Measurements from ENCODE around the gene CCDC121.

CCDC121 gene

DNA sequence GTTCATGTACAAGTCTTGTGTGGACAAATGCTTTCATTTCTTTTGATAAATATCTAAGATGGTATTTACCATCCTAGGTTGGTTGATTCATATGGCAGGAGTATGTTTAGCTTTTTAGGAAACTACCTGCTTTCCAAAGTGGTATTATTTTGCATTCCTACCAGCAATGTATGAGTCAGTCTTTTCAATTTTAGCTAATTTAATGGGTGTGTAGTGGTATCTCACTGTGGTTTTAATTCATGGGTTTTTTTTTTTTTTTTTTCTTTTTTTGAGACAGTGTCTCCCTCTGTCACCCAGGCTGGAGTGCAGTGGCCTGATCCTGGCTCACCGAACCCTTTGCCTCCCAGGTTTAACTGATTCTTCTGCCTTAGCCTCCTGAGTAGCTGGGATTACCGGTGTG, 41.8 kb downstream of the CCDC121 start:
- ATAC-seq: no peak
- no peak for TF ChIP-seq ISL1 (CRISPR knock-in tag; IDR thresholded peaks at IDR 0.05)
- no peak for TF ChIP-seq TSHZ2 (CRISPR knock-in tag; IDR thresholded peaks at IDR 0.05)
- no peak for TF ChIP-seq PPARA (CRISPR knock-in tag; IDR thresholded peaks at IDR 0.05; ENCODE audit: borderline replicate concordance)
- no peak for TF ChIP-seq OSR1 (CRISPR knock-in tag; IDR thresholded peaks at IDR 0.05)
- TF ChIP-seq ZNF8 (CRISPR knock-in tag; IDR thresholded peaks at IDR 0.05): no peak
- TF ChIP-seq TOX (CRISPR knock-in tag; IDR thresholded peaks at IDR 0.05; ENCODE audit: borderline replicate concordance): no peak
- TF ChIP-seq ZNF70 (CRISPR knock-in tag; IDR thresholded peaks at IDR 0.05): no peak
- TF ChIP-seq TCF4 (CRISPR knock-in tag; IDR thresholded peaks at IDR 0.05; ENCODE audit: borderline replicate concordance): no peak

DNA sequence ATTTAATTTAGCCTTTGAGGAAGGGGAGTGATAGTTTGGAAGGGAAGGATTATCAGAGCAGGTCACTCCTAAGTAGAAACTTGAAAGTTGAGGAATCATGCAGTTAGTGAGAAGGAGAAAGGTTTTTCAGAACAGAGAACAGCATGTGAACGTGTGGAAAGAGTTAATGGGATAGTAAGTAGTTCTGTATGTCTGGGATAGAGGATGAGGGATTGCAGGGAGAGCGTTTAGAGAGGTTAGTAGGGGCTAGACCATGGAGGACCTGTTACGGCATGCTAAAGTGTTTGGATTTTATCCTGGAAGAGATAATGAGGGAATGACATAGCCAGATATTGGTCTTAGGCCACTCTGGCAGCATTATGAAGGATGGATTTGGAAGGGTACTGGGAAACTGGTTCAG, 44.2 kb downstream of the CCDC121 start:
- TF ChIP-seq ISL1 (CRISPR knock-in tag; IDR thresholded peaks at IDR 0.05) (no peak), TSHZ2 (CRISPR knock-in tag; IDR thresholded peaks at IDR 0.05) (no peak), ZNF70 (CRISPR knock-in tag; IDR thresholded peaks at IDR 0.05) (no peak), TOX (CRISPR knock-in tag; IDR thresholded peaks at IDR 0.05; ENCODE audit: borderline replicate concordance) (no peak)
- TF ChIP-seq, protein P1, sequence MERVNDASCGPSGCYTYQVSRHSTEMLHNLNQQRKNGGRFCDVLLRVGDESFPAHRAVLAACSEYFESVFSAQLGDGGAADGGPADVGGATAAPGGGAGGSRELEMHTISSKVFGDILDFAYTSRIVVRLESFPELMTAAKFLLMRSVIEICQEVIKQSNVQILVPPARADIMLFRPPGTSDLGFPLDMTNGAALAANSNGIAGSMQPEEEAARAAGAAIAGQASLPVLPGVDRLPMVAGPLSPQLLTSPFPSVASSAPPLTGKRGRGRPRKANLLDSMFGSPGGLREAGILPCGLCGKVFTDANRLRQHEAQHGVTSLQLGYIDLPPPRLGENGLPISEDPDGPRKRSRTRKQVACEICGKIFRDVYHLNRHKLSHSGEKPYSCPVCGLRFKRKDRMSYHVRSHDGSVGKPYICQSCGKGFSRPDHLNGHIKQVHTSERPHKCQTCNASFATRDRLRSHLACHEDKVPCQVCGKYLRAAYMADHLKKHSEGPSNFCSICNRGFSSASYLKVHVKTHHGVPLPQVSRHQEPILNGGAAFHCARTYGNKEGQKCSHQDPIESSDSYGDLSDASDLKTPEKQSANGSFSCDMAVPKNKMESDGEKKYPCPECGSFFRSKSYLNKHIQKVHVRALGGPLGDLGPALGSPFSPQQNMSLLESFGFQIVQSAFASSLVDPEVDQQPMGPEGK (CRISPR knock-in tag; IDR thresholded peaks at IDR 0.05; ENCODE audit: borderline replicate concordance): no peak
- ATAC-seq: no peak

DNA sequence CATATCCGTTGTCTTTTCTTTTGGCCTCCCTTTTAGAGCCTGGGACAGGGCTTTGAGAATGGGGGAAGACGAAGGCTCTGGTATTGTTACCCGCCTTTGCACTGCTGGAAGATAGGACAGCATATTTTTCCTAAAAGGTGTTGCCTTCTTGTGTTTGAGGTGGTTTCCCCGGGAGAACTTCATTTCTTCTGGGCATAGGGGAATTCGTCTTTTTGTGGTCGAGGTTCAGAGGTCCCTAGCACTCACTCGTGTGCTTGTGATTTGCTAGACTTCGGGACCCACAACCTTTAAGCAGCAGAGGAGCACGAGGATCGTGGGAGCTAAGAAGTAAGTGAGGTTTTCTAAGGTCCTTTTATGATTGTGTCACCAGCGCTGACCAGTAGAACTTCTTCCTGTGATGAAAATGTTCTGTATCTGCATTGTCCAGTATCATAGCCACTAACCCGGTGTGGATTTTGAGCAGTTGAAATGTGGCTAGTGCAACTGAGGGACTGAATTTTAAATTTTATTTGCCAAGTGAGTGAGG, 45.4 kb downstream of the CCDC121 start:
- TF ChIP-seq CREB5 (CRISPR knock-in tag; IDR thresholded peaks at IDR 0.05; ENCODE audit: low read depth) (0 out of 2 replicates have a peak, but pooled peaks have one; percentile 32), ZNF8 (CRISPR knock-in tag; IDR thresholded peaks at IDR 0.05) (no peak)
- ATAC-seq: peak; percentile 33

- TF ChIP-seq OSR1 (CRISPR knock-in tag; IDR thresholded peaks at IDR 0.05) (no peak), ZFP3 (CRISPR knock-in tag; IDR thresholded peaks at IDR 0.05) (peak; percentile 77; the same call in 1 of the 2 replicates), POU6F1 (CRISPR knock-in tag; IDR thresholded peaks at IDR 0.05; ENCODE audit: borderline replicate concordance, low read depth) (no peak), ARNTL (CRISPR knock-in tag; IDR thresholded peaks at IDR 0.05; ENCODE audit: borderline replicate concordance, low read depth) (no peak), CSDC2 (CRISPR knock-in tag; IDR thresholded peaks at IDR 0.05) (peak; percentile 74; the same call in 1 of the 2 replicates), SNAI2 (CRISPR knock-in tag; IDR thresholded peaks at IDR 0.05) (no peak; the same call in 1 of the 2 replicates), ZNF565 (CRISPR knock-in tag; conservative IDR thresholded peaks at IDR 0.05; ENCODE audit: low read depth) (no peak; the same call in 1 of the 2 replicates), ZC3H10 (CRISPR knock-in tag; IDR thresholded peaks at IDR 0.05) (no peak), ESRRG (CRISPR knock-in tag; IDR thresholded peaks at IDR 0.05) (no peak), TOX (CRISPR knock-in tag; IDR thresholded peaks at IDR 0.05; ENCODE audit: borderline replicate concordance) (no peak), TSHZ2 (CRISPR knock-in tag; IDR thresholded peaks at IDR 0.05) (0 out of 2 replicates have a peak, but pooled peaks have one; percentile 47), BACH2 (CRISPR knock-in tag; IDR thresholded peaks at IDR 0.05; ENCODE audit: borderline replicate concordance) (no peak), ZFP30 (CRISPR knock-in tag; IDR thresholded peaks at IDR 0.05) (no peak), GLIS3 (CRISPR knock-in tag; IDR thresholded peaks at IDR 0.05) (0 out of 2 replicates have a peak, but pooled peaks have one; percentile 28)
- ATAC-seq: peak; percentile 98
These were observed 46.0 kb downstream of the CCDC121 start, which contains the start of gene ZNF512 for GRCh38 chr2:27582695-27583389. Gene ZNF512, plus strand, starts transcription at chr2:27583042. Its CDS starts 71 bp downstream, at chr2:27583113.

Measured in SK-N-SH treated with all-trans-retinoic acid at 6 μM for 48 hours (cell line).